HK-2 (cell line): ENCODE data around the gene SLC29A4.

Experiments
- DNase-seq: peaks from one replicate; pipeline ENCODE4 v3.0.0-alpha.2; 2018; ENCODE audit not compliant: unreplicated experiment

The SLC29A4 gene

DNA sequence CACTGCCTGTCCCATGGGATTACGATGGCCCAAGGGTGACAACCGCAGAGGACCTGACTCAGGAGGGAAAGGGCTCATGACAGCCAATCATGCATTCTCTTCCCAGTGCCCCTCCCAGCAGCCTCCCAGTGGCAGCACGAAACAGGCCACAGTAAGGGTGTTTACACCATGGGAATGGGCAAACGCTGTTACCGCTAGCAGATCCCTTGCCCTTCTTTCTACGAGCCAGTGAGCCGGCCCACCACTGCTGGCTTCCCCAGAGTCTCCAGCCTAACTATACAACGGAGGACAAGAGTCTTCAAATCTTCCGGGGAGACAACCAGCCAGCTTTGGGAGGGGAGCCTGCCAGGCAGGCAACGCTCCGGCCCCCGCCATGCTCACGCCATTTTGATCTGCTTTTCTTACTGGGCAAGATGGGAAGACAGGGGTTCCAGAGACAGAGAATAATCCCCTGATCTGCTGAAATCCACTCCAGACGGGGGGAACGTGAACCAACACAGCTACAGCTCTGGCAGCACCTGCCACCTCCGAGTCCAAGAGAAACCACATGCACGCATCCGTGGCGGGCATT lies 69.8 kb downstream of the SLC29A4 start:
- DNase-seq, result no peak

- DNase-seq, result no peak
These were observed 71.9 kb downstream of the SLC29A4 start for GRCh38 chr7:5354460-5355232.
